GM18861 (cell line): ENCODE measurements around the gene RPS6KB1.
"Not testable (repeated sequence)": the region's sequence is repeated elsewhere in the genome, so short reads cannot be mapped to it uniquely, and the experiment has no call there.

Experiments
- ATAC-seq: cut with Tn5 transposase; IDR thresholded peaks from one replicate; pipeline ENCODE4 v1.9.1; 2021; ENCODE audit not compliant: unreplicated experiment

RPS6KB1 gene

GRCh38 chr17:59870482-59870881 lies 22.4 kb upstream of the RPS6KB1 start:
- no peak for ATAC-seq

GRCh38 chr17:59872351-59872750 lies 20.6 kb upstream of the RPS6KB1 start:
- no peak for ATAC-seq

- ATAC-seq = not testable (repeated sequence)
Observed at GRCh38 chr17:59873414-59873813, 19.5 kb upstream of the RPS6KB1 start.

- ATAC-seq = no peak
Observed at GRCh38 chr17:59874376-59874775, 18.5 kb upstream of the RPS6KB1 start.

GRCh38 chr17:59876107-59876506 lies 16.8 kb upstream of the RPS6KB1 start:
- ATAC-seq = no peak

- ATAC-seq = no peak
Observed at GRCh38 chr17:59877965-59878364, 15.0 kb upstream of the RPS6KB1 start.

- no peak for ATAC-seq
Observed at GRCh38 chr17:59878624-59879023, 14.3 kb upstream of the RPS6KB1 start.

- ATAC-seq = no peak
Observed at GRCh38 chr17:59884861-59885260, 8.1 kb upstream of the RPS6KB1 start.

GRCh38 chr17:59888145-59888750 lies 4.7 kb upstream of the RPS6KB1 start:
- no peak for ATAC-seq

- no peak for ATAC-seq
Observed at GRCh38 chr17:59890720-59891119, 2.2 kb upstream of the RPS6KB1 start.

- peak; percentile 51 for ATAC-seq
Observed at GRCh38 chr17:59892251-59892923, 534 bp upstream of the RPS6KB1 start.

GRCh38 chr17:59893676-59894100 lies 767 bp downstream of the RPS6KB1 start:
- no peak for ATAC-seq

GRCh38 chr17:59897090-59897489 lies 4.2 kb downstream of the RPS6KB1 start:
- ATAC-seq = no peak

GRCh38 chr17:59899099-59899498 lies 6.2 kb downstream of the RPS6KB1 start:
- ATAC-seq = no peak

- ATAC-seq = no peak
Observed at GRCh38 chr17:59901604-59902003, 8.7 kb downstream of the RPS6KB1 start.

GRCh38 chr17:59903455-59903854 lies 10.5 kb downstream of the RPS6KB1 start:
- no peak for ATAC-seq

GRCh38 chr17:59907467-59907866 lies 14.5 kb downstream of the RPS6KB1 start:
- ATAC-seq = no peak

GRCh38 chr17:59914274-59914854 lies 21.4 kb downstream of the RPS6KB1 start:
- ATAC-seq = no peak

GRCh38 chr17:59916446-59916845 lies 23.5 kb downstream of the RPS6KB1 start:
- ATAC-seq = no peak

- not testable (repeated sequence) for ATAC-seq
Observed at GRCh38 chr17:59920637-59921036, 27.7 kb downstream of the RPS6KB1 start.

GRCh38 chr17:59930121-59930520 lies 37.2 kb downstream of the RPS6KB1 start:
- not testable (repeated sequence) for ATAC-seq

- not testable (repeated sequence) for ATAC-seq
Observed at GRCh38 chr17:59930768-59931167, 37.8 kb downstream of the RPS6KB1 start.
